GM18520 (cell line): ENCODE measurements around the gene PTGES.
"Not testable (repeated sequence)": the region's sequence is repeated elsewhere in the genome, so short reads cannot be mapped to it uniquely, and the experiment has no call there.

Experiments used
- ATAC-seq: cut with Tn5 transposase; IDR thresholded peaks from one replicate; pipeline ENCODE4 v1.9.1; 2021; ENCODE audit not compliant: unreplicated experiment

PTGES gene

GRCh38 chr9:129752900-129753729, at the start of gene PTGES:
Gene PTGES, minus strand, starts transcription at chr9:129753042. Its CDS starts 30 bp downstream, at chr9:129753012.
- ATAC-seq, result no peak

- ATAC-seq, result no peak
These were observed 48.7 kb upstream of the PTGES start for GRCh38 chr9:129801504-129801903.

GRCh38 chr9:129798973-129799372, 46.1 kb upstream of the PTGES start:
- ATAC-seq, result no peak

- not testable (repeated sequence) for ATAC-seq
These were observed 43.2 kb upstream of the PTGES start for GRCh38 chr9:129796029-129796428.

- no peak for ATAC-seq
These were observed 41.7 kb upstream of the PTGES start for GRCh38 chr9:129794549-129794948.

- no peak for ATAC-seq
These were observed 33.6 kb upstream of the PTGES start for GRCh38 chr9:129786481-129786880.

- ATAC-seq, result no peak
These were observed 33.0 kb upstream of the PTGES start for GRCh38 chr9:129785866-129786265.

- not testable (repeated sequence) for ATAC-seq
These were observed 32.1 kb upstream of the PTGES start for GRCh38 chr9:129784970-129785369.

- ATAC-seq, result no peak
These were observed 30.9 kb upstream of the PTGES start for GRCh38 chr9:129783516-129784361.

- no peak for ATAC-seq
These were observed 29.1 kb upstream of the PTGES start for GRCh38 chr9:129781981-129782380.

GRCh38 chr9:129781131-129781530, 28.3 kb upstream of the PTGES start:
- no peak for ATAC-seq

GRCh38 chr9:129779560-129780190, 26.8 kb upstream of the PTGES start:
- ATAC-seq, result no peak

- ATAC-seq, result no peak
These were observed 25.6 kb upstream of the PTGES start for GRCh38 chr9:129778469-129778868.

GRCh38 chr9:129777769-129778130, 24.9 kb upstream of the PTGES start:
- ATAC-seq, result no peak

GRCh38 chr9:129776938-129777768, 24.3 kb upstream of the PTGES start:
- ATAC-seq, result no peak

GRCh38 chr9:129776566-129776937, 23.7 kb upstream of the PTGES start:
- no peak for ATAC-seq

GRCh38 chr9:129776096-129776495, 23.3 kb upstream of the PTGES start:
- ATAC-seq, result not testable (repeated sequence)

- no peak for ATAC-seq
These were observed 22.6 kb upstream of the PTGES start for GRCh38 chr9:129775448-129775798.

- no peak for ATAC-seq
These were observed 22.1 kb upstream of the PTGES start for GRCh38 chr9:129774791-129775447.
